Omental fat pad (tissue), 4 donors: ENCODE results near the gene FGF22. TPM values are rescaled to one million over a fixed set of nuclear protein-coding genes. Genes with fewer than 3 reads are reported as not detected.

Experiments used
- ATAC-seq: fragments of 150-250 bp; one replicate; pipeline ENCODE4 v1.9.1; 2016; ENCODE audit warnings: mild to moderate bottlenecking, moderate library complexity; ENCODE audit not compliant: low FRiP score
- DNase-seq: peaks from one replicate; pipeline ENCODE4 v3.0.0-alpha.2; 2019; ENCODE audit warnings: low spot score
- CTCF ChIP-seq, 3 donors: fragments of 450-650 bp; IDR thresholded peaks; one replicate each; pipeline ENCODE4 v1.5.1; 2016 to 2017; ENCODE audit warnings: antibody characterized with exemption in 3 of 3, mild to moderate bottlenecking in 3 of 3, moderate library complexity in 2 of 3
- total RNA-seq, 4 donors: library from RNA; depleted of rRNA; stranded (reverse); fragments of >200 nt; gene quantifications; one replicate each; pipeline ENCODE4 v1.1.0, GENCODE V29; 2016

Gene FGF22
- total RNA-seq, 4 donors from 2014 or later = 0.38 TPM; not detected in 3

- ATAC-seq (no peak), DNase-seq (no peak)
- no peak for TF ChIP-seq CTCF (IDR thresholded peaks at IDR 0.05)
These were observed 18.6 kb downstream of the FGF22 start for GRCh38 chr19:658059-658839.

GRCh38 chr19:658916-659839 is 19.5 kb downstream of the FGF22 start:
- TF ChIP-seq CTCF (IDR thresholded peaks at IDR 0.05) = no peak
- no peak for DNase-seq
- no peak for ATAC-seq

- DNase-seq (no peak), ATAC-seq (no peak)
- TF ChIP-seq CTCF (IDR thresholded peaks at IDR 0.05) = no peak
These were observed 21.2 kb downstream of the FGF22 start for GRCh38 chr19:660793-661426.

- ATAC-seq (no peak), DNase-seq (no peak)
- no peak for TF ChIP-seq CTCF (IDR thresholded peaks at IDR 0.05)
These were observed 21.9 kb downstream of the FGF22 start for GRCh38 chr19:661427-662196.

- no peak for TF ChIP-seq CTCF (IDR thresholded peaks at IDR 0.05)
- ATAC-seq (peak; percentile 10), DNase-seq (no peak)
These were observed 22.7 kb downstream of the FGF22 start for GRCh38 chr19:662207-662961.
